GM21515 (cell line): ENCODE data around the gene CAPZA1.
A peak's percentile ranks its signal among the peaks of the same experiment; 100 is the strongest.
"Not testable (repeated sequence)": the region's sequence is repeated elsewhere in the genome, so short reads cannot be mapped to it uniquely, and the experiment has no call there.

Source experiments
- ATAC-seq: cut with Tn5 transposase; IDR thresholded peaks from one replicate; pipeline ENCODE4 v1.9.1; 2021; ENCODE audit not compliant: unreplicated experiment

Gene CAPZA1

DNA sequence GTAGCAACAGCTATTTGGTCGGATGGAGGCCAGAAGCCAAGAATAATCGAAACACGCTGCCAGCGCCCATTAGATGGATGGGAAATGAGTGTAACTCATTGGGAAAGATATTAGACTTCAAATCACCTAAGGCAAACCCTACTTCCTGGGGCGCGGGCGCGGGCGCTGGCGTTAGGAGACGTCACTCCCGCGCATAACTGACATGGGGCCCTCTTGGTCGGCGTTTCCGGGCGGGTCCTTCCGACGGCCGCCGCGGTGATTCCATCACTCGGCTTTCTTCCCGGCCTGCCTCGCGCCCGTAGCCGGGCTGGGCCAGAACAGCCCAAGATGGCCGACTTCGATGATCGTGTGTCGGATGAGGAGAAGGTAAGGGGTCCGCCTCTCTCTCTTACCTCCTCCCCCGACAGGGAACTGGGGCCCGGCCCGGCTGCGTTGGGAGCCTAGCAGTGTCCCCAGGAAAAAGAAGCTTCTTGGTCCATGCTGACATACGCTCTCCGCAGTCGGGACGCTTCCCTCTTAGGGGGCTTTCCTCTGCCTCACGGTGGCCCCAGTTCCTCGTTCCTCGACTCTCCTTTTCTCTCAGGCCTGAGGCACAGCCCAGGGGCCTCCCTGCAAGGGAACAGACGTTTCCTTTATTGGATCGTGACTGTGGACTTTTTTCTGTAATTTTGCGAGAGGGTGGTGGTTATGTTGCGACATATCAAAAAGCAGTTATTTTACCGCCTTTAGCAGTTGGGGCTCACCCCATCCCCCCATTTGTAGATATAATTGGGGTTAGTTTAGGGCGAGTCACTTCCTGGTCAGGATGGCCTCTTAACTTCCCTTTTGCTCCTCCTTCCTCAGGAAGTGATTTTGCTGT lies at the start of gene CAPZA1:
TSS of gene CAPZA1 (plus strand) at position 315 of the 859 bp plus-strand sequence. CDS start at position 328, 13 bp downstream.
- peak; percentile 78 for ATAC-seq

DNA sequence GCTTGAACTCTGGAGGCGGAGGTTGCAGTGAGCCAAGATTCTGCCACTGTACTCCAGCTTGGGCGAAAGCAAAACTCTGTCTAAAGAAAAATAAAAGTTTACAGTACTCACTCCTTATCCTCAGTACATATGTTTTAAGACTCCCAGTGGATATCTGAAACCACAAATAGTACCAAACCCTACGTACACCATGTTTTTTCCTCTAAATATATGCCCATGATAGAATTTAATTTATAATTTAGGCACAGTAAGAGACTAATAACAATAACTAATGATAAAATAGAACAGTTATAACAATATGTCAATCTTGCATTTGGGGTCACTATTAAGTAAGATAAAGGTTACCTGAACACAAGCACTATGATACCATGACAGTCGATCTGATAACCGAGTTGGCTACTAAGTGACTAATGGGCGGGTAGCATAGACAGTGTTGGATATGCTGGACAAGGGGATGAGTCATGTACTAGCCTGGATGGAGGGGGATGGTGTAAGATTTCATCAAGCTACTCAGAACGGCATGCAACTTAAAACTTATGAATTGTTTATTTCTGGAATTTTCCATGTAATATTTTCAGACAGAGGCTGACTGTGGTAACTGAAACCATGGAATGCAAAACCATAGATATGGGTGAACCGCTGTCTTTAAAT lies 44.4 kb upstream of the CAPZA1 start:
- no peak for ATAC-seq

DNA sequence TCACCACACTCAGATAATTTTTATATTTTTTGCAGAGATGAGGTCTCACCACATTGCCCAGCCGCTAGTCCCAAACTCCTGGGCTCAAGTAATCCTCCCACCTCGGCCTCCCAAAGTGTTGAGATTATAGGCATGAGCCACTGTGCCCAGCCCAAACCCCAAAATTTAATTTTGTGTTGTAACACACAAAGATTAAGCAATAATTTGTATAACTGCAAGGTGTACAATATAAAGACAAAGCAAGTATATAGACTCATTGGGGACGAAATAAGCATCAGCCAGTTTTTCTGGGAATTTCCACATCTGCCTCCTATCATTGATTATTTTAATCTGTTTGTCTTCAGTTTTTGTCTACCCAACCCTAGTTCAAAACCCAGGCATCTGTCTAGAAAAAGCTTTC lies 43.4 kb upstream of the CAPZA1 start:
- ATAC-seq: no peak

DNA sequence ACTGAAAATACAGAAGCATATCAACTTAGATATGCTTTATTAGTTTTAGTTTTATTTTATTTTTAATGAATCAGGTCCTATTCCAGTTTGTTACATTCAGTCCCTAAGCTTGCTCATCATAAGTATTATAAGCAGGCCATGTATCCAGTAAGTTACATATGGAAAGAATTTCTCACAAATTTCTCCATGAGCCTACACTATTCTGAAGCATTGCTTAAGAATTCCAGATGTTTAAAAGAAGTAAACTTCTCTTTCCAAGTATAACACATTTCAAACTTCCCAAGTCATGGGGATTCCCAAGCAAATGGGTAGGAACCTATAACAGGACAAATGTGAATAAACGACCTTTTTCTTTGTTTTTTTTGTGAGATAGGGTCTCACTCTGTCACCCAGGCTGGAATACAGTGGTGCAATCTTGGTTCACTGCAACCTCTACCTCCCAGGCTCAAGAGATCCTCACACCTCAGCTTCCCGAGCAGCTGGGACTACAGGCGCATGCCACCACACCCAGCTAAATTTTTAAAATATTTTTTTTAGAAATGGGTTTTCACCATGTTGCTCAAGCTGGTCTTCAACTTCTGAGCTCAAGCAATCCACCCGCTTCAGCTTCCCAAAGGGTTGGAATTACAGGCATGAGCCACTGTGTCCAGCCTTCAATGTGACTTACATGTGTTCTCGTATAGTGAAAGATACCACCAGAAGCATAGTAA lies 39.7 kb upstream of the CAPZA1 start:
- no peak for ATAC-seq

DNA sequence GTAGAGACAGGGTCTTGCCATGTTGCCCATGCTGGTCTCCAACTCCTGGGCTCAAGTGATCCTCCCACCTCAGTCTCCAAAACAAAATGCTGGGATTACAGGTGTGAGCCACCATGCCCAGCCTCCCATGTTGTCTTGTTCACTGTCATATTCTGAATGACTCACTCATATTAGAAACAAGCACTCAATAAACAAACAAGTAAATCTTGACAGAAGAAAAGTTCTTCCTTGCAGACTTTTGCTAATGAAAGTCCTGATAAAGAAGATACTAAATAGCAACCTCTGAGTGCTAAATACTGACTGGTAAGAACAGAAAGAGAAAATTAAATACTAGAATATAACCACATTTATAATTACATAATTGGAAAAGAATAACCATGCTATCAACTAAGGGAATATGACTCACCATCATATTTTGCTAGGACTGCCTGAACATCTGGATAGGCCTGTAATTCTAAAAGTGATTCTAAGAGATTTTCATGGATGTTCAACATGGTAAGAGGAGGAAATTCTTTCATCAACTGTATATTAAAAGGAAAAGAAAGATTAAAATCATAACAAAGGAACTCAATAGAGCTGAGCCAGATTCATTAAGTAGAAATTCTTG lies 37.9 kb upstream of the CAPZA1 start:
- no peak for ATAC-seq

DNA sequence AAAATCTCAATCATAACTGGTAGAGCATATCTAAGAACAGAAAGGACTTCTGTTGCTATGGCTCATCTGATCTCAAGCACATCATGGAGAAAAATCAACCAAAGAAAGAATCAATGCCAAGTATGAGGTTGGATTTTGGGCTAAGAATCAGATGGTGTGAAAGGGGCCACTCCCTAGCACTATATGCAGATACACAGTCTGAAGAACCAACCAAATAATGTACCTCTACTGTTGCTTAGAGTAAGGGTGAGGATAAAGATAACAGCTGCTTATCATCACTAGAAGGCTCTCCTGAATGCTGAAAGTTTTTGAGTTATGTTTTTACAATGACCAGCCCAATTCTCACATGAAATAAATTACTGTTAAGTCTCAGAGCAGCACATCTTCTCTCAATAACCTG lies 36.3 kb upstream of the CAPZA1 start:
- no peak for ATAC-seq

DNA sequence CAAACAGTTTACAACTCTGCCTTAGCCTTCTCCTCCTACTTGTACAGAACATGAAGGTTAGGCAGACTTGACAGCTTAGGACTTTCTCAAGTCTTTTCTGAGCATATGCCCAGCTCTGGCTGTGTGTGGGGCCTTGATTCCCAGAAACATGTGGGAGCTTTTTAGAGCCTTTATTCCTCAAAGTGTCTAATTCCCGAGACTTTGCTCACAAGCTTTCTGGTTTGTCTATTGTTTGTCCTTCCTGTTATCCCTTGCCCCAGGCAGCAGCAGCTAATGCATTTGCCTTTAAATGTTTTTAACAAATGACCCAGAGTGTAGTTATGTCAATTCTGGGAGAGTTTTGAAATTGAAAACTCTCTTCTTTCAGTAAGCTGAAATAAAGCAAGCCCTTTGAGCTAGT lies 29.9 kb upstream of the CAPZA1 start:
- no peak for ATAC-seq

DNA sequence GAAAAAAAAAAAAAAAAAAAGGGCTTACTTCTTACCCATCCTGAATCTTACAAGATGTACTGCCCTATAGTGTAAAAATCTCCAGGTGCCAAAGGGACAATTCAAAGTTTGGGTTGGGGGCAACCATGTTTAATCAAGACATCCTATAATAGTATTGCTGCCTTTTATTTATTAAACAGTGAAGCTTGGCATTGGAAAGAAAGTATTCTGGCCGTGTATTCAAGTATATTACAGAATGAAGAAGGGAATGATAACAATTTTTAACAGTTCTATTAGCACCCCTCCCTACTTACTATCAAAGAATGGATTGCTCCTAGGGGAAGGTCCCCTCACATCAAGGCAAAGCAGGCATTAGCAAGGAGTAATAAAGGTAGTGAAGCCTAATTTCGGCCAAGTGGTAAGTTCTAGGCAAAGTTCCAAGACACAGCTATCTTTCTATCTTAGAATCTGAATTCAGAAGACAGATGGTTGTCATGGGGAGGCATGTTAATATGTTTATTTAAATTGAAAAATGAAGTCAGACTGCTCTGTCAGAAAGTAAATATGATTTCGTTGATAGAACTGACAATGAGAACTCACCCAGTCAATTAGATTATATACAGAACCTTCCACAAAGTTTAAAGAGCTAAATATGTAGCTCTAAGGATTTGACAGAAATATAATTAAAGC lies 25.3 kb upstream of the CAPZA1 start:
- ATAC-seq: no peak

DNA sequence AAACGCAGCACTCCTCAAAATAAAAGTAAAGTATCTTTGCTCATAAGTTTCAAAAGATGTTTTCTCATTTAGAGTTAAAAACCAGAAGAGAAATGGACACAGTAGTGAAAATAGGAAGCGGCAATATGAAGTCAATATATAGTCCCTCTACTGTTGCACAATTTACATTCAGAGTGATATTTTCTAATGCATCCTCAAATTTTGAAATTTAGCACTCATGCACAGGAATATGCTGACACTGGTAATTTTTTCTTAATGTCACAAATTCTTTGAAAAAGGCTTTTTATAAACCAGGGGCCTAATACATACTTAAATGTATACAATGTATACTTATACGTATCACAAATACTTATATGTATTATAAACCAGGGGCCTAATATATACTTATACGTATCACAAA lies 20.2 kb upstream of the CAPZA1 start:
- ATAC-seq: no peak

DNA sequence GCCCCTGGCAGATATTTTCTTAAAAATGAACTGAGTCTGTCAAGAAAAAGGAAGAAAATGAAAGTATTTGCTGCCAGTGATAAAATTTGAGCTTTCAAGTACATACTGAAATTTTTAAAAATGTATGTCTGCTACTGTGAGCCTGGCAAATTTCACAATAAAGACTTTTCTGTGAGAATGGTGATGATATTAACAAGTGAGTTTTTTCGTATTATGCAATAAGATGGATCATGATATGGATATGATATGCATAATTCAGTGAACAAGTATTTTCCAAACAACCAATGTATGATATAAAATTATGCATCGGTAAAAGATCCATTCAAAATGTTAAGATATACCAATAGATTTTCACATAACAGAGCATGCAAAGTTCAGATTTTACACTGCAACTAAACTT lies 16.6 kb upstream of the CAPZA1 start:
- no peak for ATAC-seq

DNA sequence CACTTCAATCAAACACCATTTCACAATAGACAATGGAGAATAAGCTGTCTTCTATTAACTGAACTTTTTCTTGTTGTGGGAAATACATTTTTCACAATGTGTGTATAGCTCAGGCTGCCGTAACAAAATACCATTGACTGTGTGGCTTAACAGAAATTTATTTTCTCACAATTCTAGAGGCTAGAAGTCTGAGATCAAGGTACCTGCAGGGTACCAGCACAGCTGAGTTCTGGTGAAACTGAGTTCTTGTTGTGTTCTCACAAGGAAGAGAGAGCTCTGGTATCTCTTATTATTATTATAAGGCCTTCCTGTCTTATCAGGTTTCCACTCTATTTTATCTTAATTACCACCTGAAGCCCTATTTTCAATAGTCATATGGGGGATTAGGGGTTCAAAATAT lies 16.1 kb upstream of the CAPZA1 start:
- no peak for ATAC-seq

DNA sequence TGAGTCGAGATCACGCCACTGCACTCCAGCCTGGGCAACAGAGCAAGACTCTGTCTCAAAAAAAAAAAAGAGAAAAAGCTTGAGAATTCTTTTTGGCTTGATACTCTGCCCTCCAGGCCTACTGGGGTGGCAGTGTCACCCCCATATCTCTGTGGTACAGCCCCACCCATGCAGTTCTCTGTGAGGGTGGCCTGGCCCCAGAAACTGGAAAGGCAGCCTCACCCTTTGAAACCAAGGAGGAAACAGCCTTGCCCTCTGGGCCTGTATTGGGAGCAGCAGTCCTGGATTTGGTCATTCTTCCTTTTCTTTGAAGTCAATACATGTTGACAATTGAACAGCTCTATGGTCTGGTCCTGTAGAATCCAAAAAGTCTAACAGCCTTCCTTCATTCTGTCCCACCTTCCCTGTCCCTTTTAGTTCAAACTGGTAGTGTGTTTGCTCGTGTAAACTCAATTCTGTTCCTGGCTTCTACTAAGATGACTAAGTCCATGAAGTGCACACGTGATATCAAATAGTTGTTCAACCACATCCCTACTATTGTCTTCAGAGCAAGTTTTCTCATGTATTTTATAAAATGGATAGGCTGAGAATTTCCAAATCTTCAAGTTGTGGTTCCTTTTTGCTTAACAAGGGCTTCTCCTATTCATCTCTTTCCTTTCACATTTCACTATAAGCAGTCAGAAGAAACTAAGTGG lies 13.9 kb upstream of the CAPZA1 start:
- ATAC-seq: no peak

DNA sequence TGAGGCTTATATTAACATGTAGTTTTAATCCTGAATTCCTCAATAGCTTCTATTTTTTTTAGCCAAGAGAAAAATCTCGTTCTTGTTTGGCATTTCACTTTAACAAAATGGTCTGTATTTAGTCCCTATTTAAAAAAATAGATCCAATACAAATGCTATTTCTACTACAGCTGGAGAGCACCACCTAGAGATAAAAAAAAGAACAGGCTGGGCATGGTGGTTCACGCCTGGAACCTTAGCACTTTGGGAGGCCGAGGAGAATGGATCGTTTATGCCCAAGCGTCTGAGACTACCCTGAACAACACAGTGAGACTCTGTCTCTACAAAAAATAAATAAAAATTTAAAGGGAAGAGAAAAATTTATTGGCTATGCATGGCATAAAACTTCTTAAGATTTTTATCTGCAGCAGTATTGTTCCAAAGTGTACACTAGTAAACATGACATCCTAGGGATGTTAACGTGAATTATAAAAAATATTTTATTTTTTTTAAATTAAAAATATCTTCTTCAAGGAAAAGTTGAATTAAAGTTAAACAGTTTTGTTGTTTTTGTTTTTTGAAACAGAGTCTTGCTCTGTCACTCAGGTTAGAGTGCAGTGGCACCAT lies 5.1 kb upstream of the CAPZA1 start:
- ATAC-seq: no peak

DNA sequence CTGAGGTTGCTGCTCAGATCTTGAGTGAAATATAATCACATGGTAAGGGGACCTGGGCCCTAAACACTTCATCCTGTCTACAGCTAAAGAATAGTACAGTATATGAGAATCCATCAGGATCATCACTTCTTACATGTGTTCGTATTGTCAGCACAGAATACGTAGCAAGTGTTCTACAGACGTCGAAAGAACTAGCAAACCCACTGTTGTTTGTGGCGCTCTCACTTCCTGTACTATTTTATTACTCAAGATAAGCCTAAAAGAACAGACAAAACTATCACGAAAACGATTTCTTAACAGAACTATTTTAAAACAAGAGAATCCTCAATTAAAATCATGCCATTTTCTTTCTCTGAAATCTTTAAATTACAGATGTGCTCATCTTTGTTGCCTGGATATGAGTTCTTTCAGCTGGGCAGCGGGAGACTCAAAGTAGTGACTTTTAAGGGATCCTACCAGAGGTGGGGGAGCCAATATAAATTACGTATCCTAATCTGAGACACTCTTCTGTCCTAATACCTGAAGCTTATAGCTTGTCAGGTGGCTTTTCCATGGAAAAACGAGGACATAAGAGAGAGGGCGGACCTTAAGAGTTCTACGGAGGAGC lies 1.4 kb upstream of the CAPZA1 start:
- no peak for ATAC-seq

DNA sequence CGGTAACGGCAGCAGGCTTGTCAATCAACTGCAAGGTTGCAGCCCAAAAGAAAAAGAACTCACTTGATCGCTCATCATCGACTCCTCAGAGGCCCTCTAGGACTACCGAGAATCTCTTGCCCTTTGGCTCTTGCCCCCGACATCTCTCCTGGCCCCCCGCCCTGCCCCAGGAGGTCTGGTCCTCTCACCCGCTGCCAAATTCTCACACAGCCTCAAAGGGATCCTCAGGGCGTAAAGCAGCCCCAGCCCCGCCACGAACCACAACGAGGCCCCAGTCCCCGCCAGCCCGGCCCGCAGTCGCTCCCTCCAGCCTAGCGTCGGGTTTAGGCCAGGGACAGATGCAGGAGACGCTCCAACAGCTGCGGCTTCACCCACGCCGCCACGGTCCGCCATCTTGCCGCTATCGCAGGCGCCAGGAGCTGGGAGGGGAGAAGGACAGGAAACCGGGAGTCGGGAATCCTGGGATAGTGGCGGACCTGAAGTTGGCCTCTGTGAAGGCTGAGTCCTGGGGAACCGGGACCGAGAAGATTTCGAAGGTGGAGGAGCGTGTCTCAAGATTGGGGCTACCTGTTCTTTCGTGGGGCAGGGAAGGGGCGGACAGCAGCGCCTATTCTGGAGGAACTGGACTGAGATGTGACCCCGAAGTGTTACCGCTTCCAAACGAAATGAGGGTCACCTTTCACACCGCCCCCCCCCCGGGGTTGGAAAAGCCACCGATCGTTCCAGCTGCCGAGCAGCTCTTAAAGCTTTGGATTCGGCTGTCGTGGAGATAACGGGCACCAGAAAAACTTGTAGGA lies 713 bp upstream of the CAPZA1 start, which contains the start of gene ST7L:
TSS of gene ST7L (minus strand) at position 421 of the 797 bp plus-strand sequence. CDS start at position 393, 28 bp downstream.
- ATAC-seq: no peak

DNA sequence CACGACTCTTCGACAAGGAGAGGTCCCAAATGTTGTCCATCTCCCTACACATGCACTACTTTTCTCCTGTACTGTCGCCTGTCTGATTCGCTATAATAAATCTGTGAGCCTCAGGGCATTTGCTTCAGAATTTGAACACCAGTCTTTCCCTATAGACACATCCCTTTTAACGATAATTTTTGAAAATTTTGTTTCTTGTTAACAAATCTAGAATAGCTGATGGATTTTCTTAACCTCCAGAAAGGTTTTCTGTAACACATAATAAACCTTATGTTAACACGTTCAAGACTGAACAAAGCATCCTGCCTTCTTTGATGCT lies 704 bp downstream of the CAPZA1 start:
- ATAC-seq: no peak

DNA sequence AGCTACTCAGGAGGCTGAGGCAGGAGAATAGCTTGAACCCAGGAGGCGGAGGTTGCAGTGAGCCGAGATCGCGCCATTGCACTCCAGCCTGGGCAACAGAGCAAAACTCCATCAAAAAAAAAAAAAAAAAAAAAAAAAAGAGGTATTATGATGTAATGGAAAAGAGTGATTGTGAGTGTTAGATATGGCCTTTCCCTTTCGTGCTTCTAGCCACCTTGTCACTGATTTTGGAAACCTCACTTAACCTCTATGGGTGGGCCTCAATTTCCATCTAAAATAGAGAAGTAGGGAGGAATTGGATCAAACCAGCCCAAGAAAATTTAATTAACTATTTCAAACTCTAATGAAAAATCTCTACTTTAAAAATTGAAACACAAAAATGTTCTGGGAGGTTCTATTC lies 4.9 kb downstream of the CAPZA1 start:
- ATAC-seq: not testable (repeated sequence)

DNA sequence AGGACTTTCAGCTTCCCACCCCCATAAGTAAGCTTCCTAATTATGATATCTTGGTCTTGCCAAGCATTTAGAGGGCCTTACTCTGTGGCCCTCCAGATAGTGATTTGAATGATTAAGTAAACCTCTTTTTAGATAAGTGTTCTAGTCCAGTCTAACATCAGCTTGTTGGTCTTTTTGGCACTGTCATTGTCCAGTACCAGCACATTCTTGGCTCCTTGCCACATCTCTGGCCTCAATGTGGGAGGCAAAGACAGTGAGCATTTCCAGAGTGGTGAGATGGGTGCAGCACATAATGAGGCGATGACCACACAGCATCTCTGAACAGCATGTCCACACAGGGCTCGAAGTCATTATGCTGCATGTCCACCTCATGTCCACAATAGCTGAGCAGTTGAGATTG lies 6.1 kb downstream of the CAPZA1 start:
- no peak for ATAC-seq

DNA sequence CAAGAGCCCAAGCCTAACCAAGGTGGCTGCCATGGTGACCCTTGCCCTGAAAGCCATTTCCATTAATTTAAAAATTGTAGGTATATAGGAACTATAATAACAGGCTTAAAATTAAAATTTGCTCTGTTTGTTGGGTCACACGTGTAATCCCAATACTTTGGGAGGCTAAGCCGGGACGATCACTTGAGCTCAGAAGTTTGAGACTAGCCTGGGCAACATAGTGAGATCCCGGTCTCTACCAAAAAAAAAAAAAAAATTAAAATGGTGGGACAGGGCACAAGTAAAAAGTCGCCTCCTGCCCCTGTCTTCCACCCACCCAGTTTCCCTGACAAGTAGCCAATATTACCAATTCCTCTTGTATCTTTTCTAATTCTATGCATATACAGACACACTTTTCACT lies 6.6 kb downstream of the CAPZA1 start:
- no peak for ATAC-seq
